Measurements from ENCODE around the gene ZNF514.
"Not testable (repeated sequence)": the region's sequence is repeated elsewhere in the genome, so short reads cannot be mapped to it uniquely, and the experiment has no call there.

- TF ChIP-seq CTCF (IDR thresholded peaks at IDR 0.05; ENCODE audit: control extremely low read depth in 1 of 3, insufficient read depth in 1 of 3, low read depth in 1 of 3, low read length in 3 of 3); POLR2A (IDR thresholded peaks at IDR 0.05; ENCODE audit: control extremely low read depth in 1 of 2, low read depth in 2 of 2, low read length in 2 of 2); CEBPB (IDR thresholded peaks at IDR 0.05; ENCODE audit: low read depth, low read length); RAD21 (IDR thresholded peaks at IDR 0.05 in 1 of 2, conservative IDR thresholded peaks at IDR 0.05 in 1 of 2; ENCODE audit: low read depth in 2 of 2, low read length in 2 of 2); SIN3A (conservative IDR thresholded peaks at IDR 0.05 in 1 of 2, IDR thresholded peaks at IDR 0.05 in 1 of 2; ENCODE audit: low read depth in 1 of 2, low read length in 2 of 2); RXRA (IDR thresholded peaks at IDR 0.05; ENCODE audit: insufficient read depth, low read depth, low read length); JUND (IDR thresholded peaks at IDR 0.05; ENCODE audit: low read length); POLR2AphosphoS5 (IDR thresholded peaks at IDR 0.05; ENCODE audit: low read depth, low read length); MAFK (IDR thresholded peaks at IDR 0.05; ENCODE audit: low read depth, low read length); CHD2 (IDR thresholded peaks at IDR 0.05; ENCODE audit: low read length); FOSL1 (IDR thresholded peaks at IDR 0.05; ENCODE audit: insufficient read depth, low read depth, low read length): not testable (repeated sequence)
Measured at GRCh38 chr2:95098273-95098672, 61.4 kb downstream of the ZNF514 start.

Data from H1 (cell line).